WTC11 (cell line): ENCODE measurements around the gene SORT1.

Source experiments
- ATF1 ChIP-seq: sonication (generic); formaldehyde crosslinking; IDR thresholded peaks from 2 replicates; pipeline ENCODE4 v1.8.1; 2023; ENCODE audit warnings: mild to moderate bottlenecking, moderate library complexity, missing genetic modification reagents
- TEAD4 ChIP-seq: sonication (generic); formaldehyde crosslinking; IDR thresholded peaks from 2 replicates; pipeline ENCODE4 v1.8.0; 2022; ENCODE audit warnings: mild to moderate bottlenecking, missing genetic modification reagents

- TF ChIP-seq ATF1 (CRISPR knock-in tag) (no peak), TEAD4 (CRISPR knock-in tag) (no peak)
Observed at GRCh38 chr1:109356915-109357314, 40.8 kb downstream of the SORT1 start.
